Smooth muscle cell (in vitro differentiated cells): ENCODE results near the gene PRKCE. TPM values are rescaled to one million over a fixed set of nuclear protein-coding genes. Genes with fewer than 3 reads are reported as not detected.
A peak's percentile ranks its signal among the peaks of the same experiment; 100 is the strongest.

Source experiments
- DNase-seq: peaks from one replicate; lab custom pipeline; 2025; ENCODE audit not compliant: unreplicated experiment; lab: John Stamatoyannopoulos, UW
- H2AFZ ChIP-seq: fragments of 200-600 bp; sonication (generic); 2 replicates; pipeline ENCODE4 v1.6.0; 2016; ENCODE audit warnings: antibody characterized with exemption, low read depth, mild to moderate bottlenecking
- H3F3A ChIP-seq: fragments of 200-600 bp; sonication (generic); 2 replicates; pipeline ENCODE4 v1.6.0; 2017; ENCODE audit warnings: antibody characterized with exemption, low read depth
- H3K27ac ChIP-seq: fragments of 200-600 bp; sonication (generic); 2 replicates; pipeline ENCODE4 v1.5.1; 2016; ENCODE audit warnings: low read depth, mild to moderate bottlenecking
- H3K27me3 ChIP-seq: fragments of 200-600 bp; sonication (generic); 2 replicates; pipeline ENCODE4 v1.6.1; 2016; ENCODE audit warnings: low read depth, mild to moderate bottlenecking
- H3K36me3 ChIP-seq: fragments of 200-600 bp; sonication (generic); 2 replicates; pipeline ENCODE4 v1.5.1; 2016; ENCODE audit warnings: low read depth
- H3K4me1 ChIP-seq: fragments of 200-600 bp; sonication (generic); 2 replicates; pipeline ENCODE4 v1.5.1; 2016; ENCODE audit warnings: low read depth
- H3K4me2 ChIP-seq: fragments of 200-600 bp; sonication (generic); 2 replicates; pipeline ENCODE4 v1.6.0; 2016; ENCODE audit warnings: mild to moderate bottlenecking
- H3K4me3 ChIP-seq: fragments of 200-600 bp; sonication (generic); 2 replicates; pipeline ENCODE4 v1.5.1; 2016; ENCODE audit warnings: mild to moderate bottlenecking
- H3K79me2 ChIP-seq: fragments of 200-600 bp; sonication (generic); 2 replicates; pipeline ENCODE4 v1.6.0; 2016; ENCODE audit warnings: low read depth, mild to moderate bottlenecking
- H3K9ac ChIP-seq: fragments of 200-600 bp; sonication (generic); 2 replicates; pipeline ENCODE4 v1.6.0; 2016; ENCODE audit warnings: low read depth
- H3K9me3 ChIP-seq: fragments of 200-600 bp; sonication (generic); replicated peaks from 2 replicates; pipeline ENCODE4 v1.5.1; 2016; ENCODE audit warnings: low read depth
- H4K20me1 ChIP-seq: fragments of 200-600 bp; sonication (generic); 2 replicates; pipeline ENCODE4 v1.6.0; 2016; ENCODE audit warnings: low read depth
- CTCF ChIP-seq: fragments of 200-600 bp; sonication (generic); IDR thresholded peaks from 2 replicates; pipeline ENCODE4 v1.5.1; 2017; ENCODE audit warnings: borderline replicate concordance, mild to moderate bottlenecking, antibody characterized with exemption; ENCODE audit not compliant: insufficient read depth, poor library complexity, severe bottlenecking
- WGBS: methylation state at CpG from one replicate; pipeline ENCODE4 v1.1.7; 2016; ENCODE audit warnings: low lambda C conversion rate; 5-methylcytosine and 5-hydroxymethylcytosine counted together
- polyA plus RNA-seq: library from polyadenylated mRNA; unstranded; fragments of >200 nt; fragmentation: Nextera tagmentation; extraction: Ambion mirVana; gene quantifications from 2 replicates; pipeline ENCODE4 v1.2.1, GENCODE V29; 2016
- total RNA-seq: library from RNA; depleted of rRNA; stranded (reverse); fragments of >200 nt; gene quantifications from 2 replicates; pipeline ENCODE4 v1.2.3, GENCODE V29; 2014

PRKCE gene
- total and polyA plus RNA-seq, 2 experiments from 2014 or later: 20.6 to 29.1 TPM

DNA sequence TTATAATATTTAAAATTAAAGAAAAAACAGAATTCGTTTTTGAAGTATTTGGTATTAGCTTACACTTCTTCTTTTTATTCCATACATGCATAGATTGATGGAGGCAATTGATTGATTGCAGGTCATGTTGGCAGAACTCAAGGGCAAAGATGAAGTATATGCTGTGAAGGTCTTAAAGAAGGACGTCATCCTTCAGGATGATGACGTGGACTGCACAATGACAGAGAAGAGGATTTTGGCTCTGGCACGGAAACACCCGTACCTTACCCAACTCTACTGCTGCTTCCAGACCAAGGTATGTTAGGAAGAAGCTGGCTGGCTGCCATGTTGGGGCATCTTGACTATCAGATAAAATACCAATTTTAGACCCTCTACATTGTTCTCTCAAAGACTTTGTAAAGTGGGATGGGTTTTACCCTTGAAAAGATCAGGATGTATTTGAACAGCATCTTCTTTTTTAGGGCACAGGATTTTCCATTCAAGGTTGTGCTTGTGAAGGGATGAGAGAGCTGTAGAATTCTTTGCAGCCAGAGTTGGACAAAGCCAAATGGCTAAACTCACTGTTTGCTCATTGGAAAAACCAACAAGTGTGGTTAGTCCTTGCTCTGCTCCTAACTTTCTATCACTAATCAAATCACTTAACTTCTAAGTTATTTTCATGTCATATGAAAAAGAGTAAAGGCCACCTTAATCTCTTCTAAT, 358.9 kb downstream of the PRKCE start:
- no peak for TF ChIP-seq CTCF
- WGBS: 85% methylated on average over 5 of the region's 5 CpGs
- DNase-seq: no peak
- H3F3A ChIP-seq: no peaks in the 10 kb centered on the region
- no peaks in the 10 kb centered on the region for H4K20me1 ChIP-seq
- H3K36me3 ChIP-seq: no peaks in the 10 kb centered on the region
- H2AFZ ChIP-seq: no peak overlapping the region
- H3K27me3 ChIP-seq: no peaks in the 10 kb centered on the region
- no peak overlapping the region for H3K9ac ChIP-seq
- H3K27ac ChIP-seq: no peak overlapping the region
- peaks cover 9% of the 10 kb centered on the region for H3K4me1 ChIP-seq
- H3K9me3 ChIP-seq: no peaks in the 10 kb centered on the region
- no peaks in the 10 kb centered on the region for H3K79me2 ChIP-seq
- no peak overlapping the region for H3K4me2 ChIP-seq
- no peak overlapping the region for H3K4me3 ChIP-seq

- Histone ChIP-seq H3K4me1 (peaks cover 16% of the 10 kb centered on the region), H3K9ac (no peak overlapping the region), H3K4me2 (no peak overlapping the region), H3K4me3 (no peak overlapping the region), H3F3A (no peaks in the 10 kb centered on the region), H3K36me3 (no peaks in the 10 kb centered on the region), H4K20me1 (no peaks in the 10 kb centered on the region), H3K9me3 (no peaks in the 10 kb centered on the region), H2AFZ (no peak overlapping the region), H3K27ac (no peak overlapping the region), H3K27me3 (no peaks in the 10 kb centered on the region), H3K79me2 (no peaks in the 10 kb centered on the region)
- DNase-seq: no peak
- peak; percentile 66 for TF ChIP-seq CTCF
- 48% methylated on average over 3 of the region's 3 CpGs for WGBS
Observed at GRCh38 chr2:46010925-46011490, 359.5 kb downstream of the PRKCE start.

- DNase-seq: no peak
- H3K36me3 ChIP-seq: no peaks in the 10 kb centered on the region
- no peak overlapping the region for H3K4me2 ChIP-seq
- peaks cover 16% of the 10 kb centered on the region for H3K4me1 ChIP-seq
- H3K27ac ChIP-seq: no peak overlapping the region
- H3K27me3 ChIP-seq: no peaks in the 10 kb centered on the region
- TF ChIP-seq CTCF: no peak
- H3K79me2 ChIP-seq: no peaks in the 10 kb centered on the region
- H3K9ac ChIP-seq: no peak overlapping the region
- H3K4me3 ChIP-seq: no peak overlapping the region
- no peaks in the 10 kb centered on the region for H4K20me1 ChIP-seq
- 73% methylated on average over 3 of the region's 3 CpGs for WGBS
- H2AFZ ChIP-seq: no peak overlapping the region
- no peaks in the 10 kb centered on the region for H3K9me3 ChIP-seq
- H3F3A ChIP-seq: no peaks in the 10 kb centered on the region
Observed at GRCh38 chr2:46012618-46013240, 361.3 kb downstream of the PRKCE start.
